Measurements from ENCODE around the gene MEX3C.

Gene MEX3C

DNA sequence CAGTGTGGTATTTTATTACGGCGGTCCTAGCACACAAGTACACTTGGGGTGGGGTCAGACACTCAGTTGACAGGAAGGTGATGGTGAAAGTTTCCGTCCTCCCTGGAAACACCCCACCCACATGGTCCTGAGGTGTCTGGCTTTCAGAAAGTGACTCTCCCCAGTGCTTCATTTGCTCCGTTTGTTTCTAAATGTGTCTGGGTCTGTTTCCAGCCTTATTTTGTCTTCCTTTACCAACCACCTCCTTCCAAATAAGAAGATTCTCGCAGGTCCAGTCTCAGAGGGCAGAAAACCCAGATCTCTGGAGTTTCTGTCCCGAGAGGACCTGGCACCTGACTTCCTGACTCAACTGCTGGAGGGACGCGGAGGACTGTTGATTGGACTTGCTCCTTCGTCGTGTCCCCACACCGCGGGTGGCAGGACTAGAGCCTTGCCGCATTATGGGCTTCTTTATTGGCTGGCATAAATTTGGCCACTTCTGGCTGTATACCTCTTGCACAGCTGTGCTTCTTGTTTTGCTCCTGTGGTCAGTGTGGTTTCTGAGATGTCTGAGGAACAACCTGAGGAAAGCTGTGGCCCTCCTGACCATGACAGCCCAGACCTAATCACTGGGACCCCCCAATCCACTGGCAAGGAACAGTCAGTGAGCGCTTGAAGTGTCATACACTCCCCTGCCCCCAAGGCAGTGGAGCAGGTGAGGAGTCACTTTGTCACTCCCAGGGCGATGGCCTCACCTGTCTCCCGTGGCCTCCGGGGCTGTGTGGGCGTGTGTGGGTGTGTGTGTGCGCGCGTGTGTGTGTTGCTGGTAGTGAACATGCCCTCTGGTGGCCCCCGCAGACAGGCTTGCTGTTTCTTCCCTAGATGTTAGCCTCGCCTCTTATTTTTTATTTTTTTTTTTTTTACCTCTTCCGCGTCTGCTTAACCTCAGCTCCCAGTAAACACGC, 45.6 kb downstream of the MEX3C start:
- DNase-seq: no peak

DNA sequence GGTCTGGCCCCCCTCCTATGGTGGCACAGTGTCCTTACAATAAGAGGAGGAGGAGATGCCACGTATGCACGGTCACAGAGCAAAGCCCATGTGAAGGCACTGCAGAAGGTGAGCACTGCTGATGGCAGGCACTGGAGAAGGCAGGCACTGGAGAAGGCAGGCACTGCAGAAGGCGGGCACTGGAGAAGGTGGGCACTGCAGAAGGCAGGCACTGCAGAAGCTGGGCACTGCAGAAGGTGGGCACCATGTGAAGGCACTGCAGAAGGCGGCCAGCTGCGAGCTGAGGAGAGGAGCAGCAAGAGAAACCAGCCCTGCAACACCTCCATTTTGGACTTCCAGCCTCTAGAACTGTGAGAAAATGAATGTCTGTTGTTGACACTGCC, 46.3 kb downstream of the MEX3C start:
- no peak for DNase-seq

DNA sequence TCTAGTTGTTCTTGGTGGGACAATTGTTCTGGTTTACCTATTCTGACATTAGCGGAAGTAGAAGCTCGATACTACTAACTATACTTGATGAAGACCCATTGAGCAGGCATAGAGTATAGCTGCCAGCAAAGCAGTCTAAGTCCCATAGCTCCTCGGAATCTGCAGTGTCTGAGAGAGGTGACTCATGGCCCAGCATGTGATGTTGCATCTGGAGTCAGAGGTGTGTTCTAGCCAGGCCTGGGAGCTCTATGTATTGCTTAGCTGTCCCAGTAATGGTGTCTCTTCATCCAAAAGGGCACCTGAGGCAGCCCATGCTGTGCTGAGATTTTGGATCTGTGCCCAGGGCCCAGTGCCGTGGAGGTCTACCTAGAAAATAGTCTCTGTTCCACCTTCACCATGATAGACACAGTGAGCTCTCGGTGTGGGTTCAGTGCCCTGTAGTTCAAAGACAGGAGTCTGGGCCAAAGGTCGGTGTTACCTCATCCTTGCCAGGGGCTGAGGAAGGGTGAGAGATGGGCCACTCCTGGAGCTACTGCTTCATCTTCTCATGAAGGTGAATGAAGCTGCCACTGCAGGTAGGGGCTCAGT, 47.3 kb downstream of the MEX3C start:
- no peak for DNase-seq

DNA sequence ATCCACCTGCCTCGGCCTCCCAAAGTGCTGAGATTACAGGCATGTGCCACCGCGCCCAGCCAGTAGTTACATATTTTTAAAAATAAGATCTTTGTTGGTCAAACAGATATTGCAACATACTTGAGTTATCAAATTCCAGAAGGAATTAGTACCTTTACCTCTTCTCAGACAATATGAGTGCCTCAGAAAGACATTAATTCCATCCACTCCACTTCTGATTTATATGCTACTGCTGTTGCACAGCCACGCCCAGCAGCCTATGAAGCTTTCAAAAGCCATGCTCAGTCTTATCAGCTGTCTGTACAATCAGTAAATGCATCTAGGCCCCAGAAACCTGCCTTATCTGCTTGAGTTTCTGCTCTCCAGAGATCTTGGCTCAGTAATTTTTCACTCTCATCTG, 47.8 kb downstream of the MEX3C start:
- DNase-seq: no peak

DNA sequence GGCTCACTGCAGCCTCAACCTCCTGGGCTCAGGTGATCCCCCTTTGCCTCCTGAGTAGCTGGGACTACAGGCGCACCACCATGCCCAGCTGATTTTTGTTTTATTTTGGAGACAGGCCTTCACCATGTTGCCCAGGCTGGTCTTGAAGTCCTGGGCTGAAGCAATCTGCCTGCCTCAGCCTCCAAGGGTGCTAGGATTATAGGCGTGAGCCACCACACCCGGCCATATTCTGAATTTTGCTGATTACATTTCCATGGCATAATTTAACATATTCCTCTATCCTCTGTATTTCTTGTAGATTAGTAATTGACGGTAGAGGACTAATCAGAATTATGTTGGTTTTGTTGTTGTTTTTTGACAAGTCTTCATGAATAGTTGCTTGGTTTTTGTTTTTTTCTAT, 50.6 kb downstream of the MEX3C start:
- DNase-seq: no peak

DNA sequence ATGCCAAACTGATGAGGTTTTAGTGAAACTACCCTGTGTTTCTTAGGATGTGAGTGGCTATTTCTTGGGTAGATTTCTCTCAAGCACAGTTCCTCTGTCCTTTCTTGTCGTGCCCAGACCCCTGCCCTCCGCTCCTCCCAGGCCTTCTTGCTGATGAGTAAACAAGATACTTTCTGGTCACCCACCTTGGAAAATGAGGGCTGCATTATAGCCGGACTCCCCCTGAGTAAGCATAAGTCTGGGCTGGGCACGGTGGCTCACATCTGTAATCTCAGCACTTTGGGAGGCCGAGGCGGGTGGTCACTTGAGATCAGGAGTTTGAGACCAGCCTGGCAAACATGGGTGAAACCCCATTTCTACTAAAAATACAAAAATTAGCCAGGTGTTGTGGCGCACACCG, 58.5 kb downstream of the MEX3C start:
- DNase-seq: no peak

DNA sequence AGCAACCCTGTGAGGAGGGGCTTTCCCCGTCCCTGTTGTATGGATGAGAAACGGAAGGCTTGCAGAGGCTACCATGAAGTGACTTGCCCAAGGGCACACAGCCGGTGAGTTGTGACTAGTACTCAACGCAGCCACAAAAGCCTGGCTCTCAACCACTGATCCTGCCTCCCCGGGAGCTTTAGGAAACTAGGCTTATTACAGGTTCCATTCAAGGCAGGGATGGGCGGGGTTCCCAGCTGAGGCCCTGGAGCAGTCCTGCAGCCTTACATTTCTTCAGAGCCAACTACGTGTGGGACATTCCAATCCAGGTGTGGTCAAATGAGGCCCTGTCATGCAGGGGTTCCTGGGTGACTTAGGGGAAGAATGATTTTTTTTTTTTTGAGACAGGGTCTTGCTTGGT, 59.6 kb downstream of the MEX3C start:
- no peak for DNase-seq

DNA sequence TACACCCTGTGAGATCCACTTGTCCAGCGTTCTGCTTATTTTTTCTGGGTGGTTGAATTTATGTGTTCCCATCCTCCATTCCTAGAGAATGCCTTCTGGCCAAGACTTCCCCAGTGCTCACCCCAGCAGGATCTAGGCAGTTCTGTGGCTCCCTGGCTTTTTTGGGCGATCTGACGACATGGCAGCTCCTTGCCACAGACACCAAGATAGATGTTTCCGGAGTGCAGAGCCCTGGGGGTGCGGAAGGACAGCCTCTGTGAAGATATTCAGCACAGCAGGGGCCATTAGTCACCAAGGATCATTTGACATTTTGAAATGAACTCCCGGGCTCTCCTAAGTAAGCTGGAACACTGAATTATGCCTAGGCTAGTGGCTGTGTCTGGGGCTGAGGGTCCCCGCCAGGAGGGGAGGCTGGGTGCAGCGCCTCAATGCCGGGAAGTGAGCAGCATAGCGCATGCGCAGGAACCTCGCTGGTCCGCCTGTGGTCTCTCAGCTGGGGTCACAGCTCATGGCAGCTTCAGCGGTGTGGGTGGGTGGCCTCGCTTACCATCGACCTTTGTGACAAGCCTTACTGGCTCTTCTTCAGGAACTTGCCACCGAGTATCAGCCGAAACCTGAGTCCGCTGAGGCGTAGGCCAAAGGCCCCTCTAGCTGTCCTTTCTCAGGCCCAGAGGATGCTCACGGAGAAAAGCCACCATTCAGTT, 60.3 kb downstream of the MEX3C start:
- DNase-seq: no peak

DNA sequence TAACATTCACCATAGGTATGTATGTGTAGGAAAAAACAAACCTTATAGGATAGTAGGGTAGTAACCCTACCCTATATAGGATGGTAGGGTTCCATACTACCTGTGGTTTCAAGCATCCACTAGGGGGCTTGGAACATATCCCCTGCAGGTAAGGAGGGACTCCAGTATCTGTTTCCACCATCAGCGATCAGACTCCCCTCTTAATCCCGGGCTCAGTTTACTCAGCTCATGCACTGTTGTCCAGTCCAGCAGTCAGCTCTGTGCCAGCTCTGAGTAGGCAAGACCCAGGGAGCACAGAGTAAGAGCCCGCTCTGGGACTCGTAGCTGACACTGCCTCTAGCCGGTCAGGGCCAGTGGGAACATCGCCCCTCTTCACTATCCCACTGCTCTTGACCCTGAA, 61.7 kb downstream of the MEX3C start:
- DNase-seq: no peak

DNA sequence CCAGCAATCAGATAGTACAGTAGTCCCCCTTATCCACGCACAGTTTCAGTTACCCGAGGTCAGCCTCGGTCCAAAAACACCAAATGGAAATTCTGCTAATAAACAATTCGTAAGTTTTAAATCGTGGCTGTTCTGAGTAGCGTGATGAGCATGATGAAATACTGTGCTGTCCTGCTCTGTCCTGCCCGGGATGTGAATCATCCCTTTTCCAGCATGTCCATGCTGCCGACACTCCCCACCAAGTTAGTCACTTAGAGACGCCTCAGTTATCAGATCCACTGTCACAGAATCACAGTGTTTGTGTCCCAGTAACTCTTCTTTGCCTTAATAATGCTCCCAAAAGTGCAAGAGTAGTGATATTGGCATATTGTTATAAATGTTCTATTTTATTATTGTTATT, 62.1 kb downstream of the MEX3C start:
- no peak for DNase-seq

DNA sequence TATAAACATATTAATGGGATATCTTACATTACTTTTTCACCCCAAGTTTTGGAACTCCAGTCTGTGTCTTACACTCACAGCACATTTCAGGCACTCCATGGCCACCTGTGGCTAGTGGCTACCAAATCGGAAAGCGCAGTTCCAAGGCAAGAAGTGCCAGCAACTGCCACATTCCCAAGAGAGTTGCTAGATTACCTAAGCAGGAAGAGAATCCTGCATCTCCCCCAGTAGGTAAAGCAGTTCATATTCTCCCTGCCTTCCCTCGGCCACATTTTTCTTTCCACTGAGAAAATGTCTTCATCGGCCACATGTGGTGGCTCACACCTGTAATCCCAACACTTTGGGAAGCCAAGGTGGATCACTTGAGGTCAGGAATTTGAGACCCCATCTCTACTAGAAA, 62.8 kb downstream of the MEX3C start:
- no peak for DNase-seq

DNA sequence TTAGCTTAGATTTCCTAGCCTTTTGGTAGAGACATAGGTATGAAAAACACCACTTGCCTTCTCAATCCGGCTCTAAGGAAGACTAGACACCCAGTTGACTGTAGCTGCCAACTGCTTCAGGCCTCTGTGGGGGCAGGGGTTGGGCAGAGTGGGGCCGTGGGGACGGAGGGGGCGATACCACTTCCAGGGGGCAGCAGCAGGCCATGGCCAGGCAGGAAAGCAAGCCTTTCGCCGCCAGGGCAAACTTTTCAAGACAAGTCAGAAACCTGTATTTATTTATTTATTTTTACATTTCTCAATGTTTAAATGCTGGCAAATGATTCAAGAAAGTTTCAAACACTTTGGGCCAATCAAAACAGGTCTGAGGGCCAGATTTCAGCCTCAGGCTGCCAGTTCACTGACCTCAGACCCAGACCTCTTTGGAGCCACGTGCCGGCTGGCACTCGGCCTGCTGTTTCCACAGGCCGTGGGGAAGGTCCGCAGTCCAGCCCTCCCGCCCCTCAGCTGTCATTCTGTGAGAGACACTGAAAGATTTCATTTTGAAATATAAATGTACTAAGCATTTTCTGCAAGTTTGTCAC, 63.8 kb downstream of the MEX3C start:
- DNase-seq: no peak

DNA sequence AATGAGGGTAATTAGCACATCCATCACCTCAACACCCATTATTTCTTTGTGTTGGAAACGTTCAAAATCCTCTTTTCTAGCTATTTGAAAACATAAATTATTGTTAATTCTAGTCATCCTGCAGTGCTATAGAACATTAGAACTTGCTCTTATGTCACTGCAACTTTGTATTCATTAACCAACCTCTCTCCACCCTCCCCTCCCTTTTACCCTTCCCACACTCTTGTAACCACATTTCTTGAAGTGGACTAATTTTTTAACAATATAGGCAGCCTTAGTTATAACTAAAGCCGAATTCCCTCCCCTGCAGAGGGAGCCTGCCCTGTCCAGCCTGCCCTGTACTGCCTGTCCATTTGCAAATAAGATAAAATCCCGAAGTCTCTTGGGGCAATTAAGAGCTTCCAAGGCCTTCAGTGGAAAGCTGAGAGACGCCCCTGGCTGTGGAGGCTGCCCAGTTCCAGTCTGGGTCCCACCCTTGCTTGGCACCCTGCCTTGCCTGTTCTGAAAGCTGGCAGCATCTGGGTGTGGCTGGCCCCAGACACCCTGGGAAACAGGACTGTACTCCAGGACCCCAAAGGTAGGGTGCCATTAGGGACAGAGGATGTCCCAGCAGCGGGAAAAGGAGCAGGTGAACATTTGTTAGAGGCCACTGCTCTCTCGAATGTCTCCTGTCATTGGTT, 65.1 kb downstream of the MEX3C start:
- DNase-seq: no peak

DNA sequence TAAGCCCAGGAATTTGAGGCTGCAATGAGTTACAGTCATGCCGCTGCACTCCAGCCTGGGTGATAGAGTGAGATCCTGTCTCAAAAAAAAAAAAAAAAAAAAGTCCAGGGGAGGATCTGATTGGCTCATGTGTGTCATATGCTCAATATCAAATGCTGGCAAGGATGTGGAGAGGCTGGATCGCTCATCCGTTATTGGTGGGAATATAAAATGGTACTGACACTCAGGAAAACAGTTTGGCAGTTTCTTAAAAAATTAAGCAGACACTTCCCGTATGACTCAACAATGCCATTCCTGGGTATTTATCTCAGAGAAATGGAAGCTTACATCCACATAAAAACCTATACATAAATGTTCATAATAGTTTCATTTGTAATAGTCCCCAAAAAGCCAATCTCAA, 68.9 kb downstream of the MEX3C start:
- no peak for DNase-seq

DNA sequence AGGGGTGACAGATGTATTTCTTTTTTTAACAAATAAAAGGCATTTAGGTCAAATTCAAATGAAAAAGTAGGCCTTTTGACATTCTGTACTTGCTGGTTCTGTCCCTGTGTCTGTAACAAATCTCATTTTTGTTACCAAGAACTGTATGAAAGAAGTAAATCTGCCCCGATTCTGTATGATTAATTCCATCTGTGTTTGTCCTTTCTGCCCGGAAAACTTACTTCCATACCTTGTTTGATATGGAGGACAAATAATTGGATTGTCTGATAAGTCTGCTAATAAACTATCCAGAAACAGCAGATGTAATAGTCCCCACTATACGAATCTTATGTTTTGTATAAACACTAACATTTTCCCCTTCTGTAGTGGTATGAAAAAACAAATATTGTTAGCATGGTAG, 69.8 kb downstream of the MEX3C start:
- no peak for DNase-seq

DNA sequence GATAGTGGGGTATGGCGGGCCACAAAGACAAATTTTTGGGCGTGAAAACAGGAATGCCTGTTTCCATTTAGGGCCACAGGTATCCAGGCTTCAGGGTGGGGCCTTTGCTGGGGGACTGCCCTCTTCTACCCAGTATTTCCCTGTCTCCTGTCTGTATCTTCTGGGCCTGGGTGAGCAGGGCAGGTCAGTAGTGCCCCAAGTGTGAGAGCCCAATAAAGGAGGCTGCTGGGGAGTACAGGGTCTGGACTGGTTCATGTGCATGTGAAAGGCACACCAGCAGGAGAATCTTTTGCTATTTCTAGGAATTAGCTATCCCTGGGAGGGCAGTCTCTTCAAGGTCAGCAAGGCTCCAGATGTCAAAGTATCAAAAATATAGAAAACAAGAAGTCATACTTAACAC, 71.5 kb downstream of the MEX3C start:
- DNase-seq: no peak
